Vagina (tissue), 2 donors: ENCODE results near the gene MINDY1. TPM values are rescaled to one million over a fixed set of nuclear protein-coding genes. Genes with fewer than 3 reads are reported as not detected.
A peak's percentile ranks its signal among the peaks of the same experiment; 100 is the strongest.

Source experiments
- DNase-seq, 2 donors: peaks; one replicate each; pipeline ENCODE4 v3.0.0-alpha.2; 2017; ENCODE audit errors: extremely low spot score in 2 of 2
- H3K27ac ChIP-seq: fragments of 200-600 bp; sonication (generic); one replicate; pipeline ENCODE4 v1.5.1; 2019
- H3K27me3 ChIP-seq: fragments of 200-600 bp; sonication (generic); one replicate; pipeline ENCODE4 v1.5.1; 2019
- H3K36me3 ChIP-seq, 2 donors: fragments of 200-600 bp; sonication (generic); one replicate each; pipeline ENCODE4 v1.5.1; 2017 to 2019
- H3K4me1 ChIP-seq: fragments of 200-600 bp; sonication (generic); one replicate; pipeline ENCODE4 v1.5.1; 2019
- H3K4me3 ChIP-seq, 2 donors: fragments of 200-600 bp; sonication (generic); 1 replicate in 1 of 2; 2 replicates in 1 of 2; pipeline ENCODE4 v1.5.1; 2016 to 2019
- H3K9me3 ChIP-seq: fragments of 200-600 bp; sonication (generic); one replicate; pipeline ENCODE4 v1.5.1; 2019
- POLR2A ChIP-seq, 2 donors: fragments of 450-650 bp; IDR thresholded peaks; one replicate each; pipeline ENCODE4 v1.6.1; 2017; ENCODE audit warnings: antibody characterized with exemption in 2 of 2, mild to moderate bottlenecking in 2 of 2, moderate library complexity in 2 of 2
- POLR2AphosphoS5 ChIP-seq, 2 donors: sonication (generic); formaldehyde crosslinking; IDR thresholded peaks; one replicate each; pipeline ENCODE4 v1.9.0; 2017; ENCODE audit warnings: antibody characterized with exemption in 2 of 2, mild to moderate bottlenecking in 2 of 2, low read depth in 1 of 2; ENCODE audit not compliant: insufficient read depth in 1 of 2
- intact Hi-C: fragments of 100-400 bp; cut with DNase I; formaldehyde crosslinking; loops from one replicate; pipeline ENCODE4 v1.15.1; 2023
- total RNA-seq: library from RNA; depleted of rRNA; stranded (reverse); fragments of >200 nt; gene quantifications from one replicate; pipeline ENCODE4 v1.2.3, GENCODE V29; 2016
- TF ChIP-seq, protein P1 (sequence below), 3 experiments: fragments of 450-650 bp in 2 of 3; fragments of 200-600 bp in 1 of 3; sonication (generic) in 1 of 3; IDR thresholded peaks; one replicate each; pipeline ENCODE4 v1.5.1; 2017 to 2019; ENCODE audit warnings: antibody characterized with exemption in 3 of 3, mild to moderate bottlenecking in 2 of 3, moderate library complexity in 2 of 3

The MINDY1 gene
- total RNA-seq, 1 donor from 2014 or later, result 27.0 TPM

DNA sequence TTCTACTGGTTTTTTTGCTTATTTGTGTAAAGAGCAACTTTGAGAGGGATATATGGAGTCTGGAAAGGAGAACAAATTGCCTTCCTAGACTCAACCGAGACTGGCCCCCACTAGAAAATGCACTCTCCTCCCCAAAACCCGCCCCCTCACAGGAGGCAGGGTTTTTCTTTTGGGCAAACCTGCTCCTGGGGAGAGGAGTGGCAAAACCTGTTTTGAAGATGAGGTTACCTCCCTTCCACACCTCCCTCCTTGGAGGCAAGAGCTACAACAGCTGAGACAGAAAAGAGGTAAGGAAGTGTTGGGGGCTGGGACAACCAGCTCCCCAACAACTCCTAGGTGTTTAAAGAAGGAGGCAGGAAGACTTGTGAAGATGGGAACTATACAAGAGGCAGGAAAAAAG, 29.7 kb upstream of the MINDY1 start, which contains the start of gene BNIPL:
Gene BNIPL, plus strand, starts transcription at position 231 of the 400 bp plus-strand sequence. Its CDS starts 140 bp downstream, at position 371.
- intact Hi-C loops, result no loop called here
- H3K4me1 ChIP-seq, result no peaks in the 10 kb centered on the region
- no peaks in the 10 kb centered on the region for H3K9me3 ChIP-seq
- H3K36me3 ChIP-seq, result peaks cover 0 to 22% of the 10 kb centered on the region in 2 donors
- DNase-seq, result no peak
- H3K27me3 ChIP-seq, result no peaks in the 10 kb centered on the region
- TF ChIP-seq, protein P1, sequence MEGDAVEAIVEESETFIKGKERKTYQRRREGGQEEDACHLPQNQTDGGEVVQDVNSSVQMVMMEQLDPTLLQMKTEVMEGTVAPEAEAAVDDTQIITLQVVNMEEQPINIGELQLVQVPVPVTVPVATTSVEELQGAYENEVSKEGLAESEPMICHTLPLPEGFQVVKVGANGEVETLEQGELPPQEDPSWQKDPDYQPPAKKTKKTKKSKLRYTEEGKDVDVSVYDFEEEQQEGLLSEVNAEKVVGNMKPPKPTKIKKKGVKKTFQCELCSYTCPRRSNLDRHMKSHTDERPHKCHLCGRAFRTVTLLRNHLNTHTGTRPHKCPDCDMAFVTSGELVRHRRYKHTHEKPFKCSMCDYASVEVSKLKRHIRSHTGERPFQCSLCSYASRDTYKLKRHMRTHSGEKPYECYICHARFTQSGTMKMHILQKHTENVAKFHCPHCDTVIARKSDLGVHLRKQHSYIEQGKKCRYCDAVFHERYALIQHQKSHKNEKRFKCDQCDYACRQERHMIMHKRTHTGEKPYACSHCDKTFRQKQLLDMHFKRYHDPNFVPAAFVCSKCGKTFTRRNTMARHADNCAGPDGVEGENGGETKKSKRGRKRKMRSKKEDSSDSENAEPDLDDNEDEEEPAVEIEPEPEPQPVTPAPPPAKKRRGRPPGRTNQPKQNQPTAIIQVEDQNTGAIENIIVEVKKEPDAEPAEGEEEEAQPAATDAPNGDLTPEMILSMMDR (IDR thresholded peaks at IDR 0.05), result no peak
- TF ChIP-seq POLR2AphosphoS5 (IDR thresholded peaks at IDR 0.05; ENCODE audit: insufficient read depth in 1 of 2, low read depth in 1 of 2) (peak in 1 of 2 donors; percentile 49), POLR2A (IDR thresholded peaks at IDR 0.05) (no peak)
- peak within 1 kb of the TSS in 1 of 2 donors; percentile 24 for H3K4me3 ChIP-seq
- peak within 1 kb of the TSS; percentile 24 for H3K27ac ChIP-seq

DNA sequence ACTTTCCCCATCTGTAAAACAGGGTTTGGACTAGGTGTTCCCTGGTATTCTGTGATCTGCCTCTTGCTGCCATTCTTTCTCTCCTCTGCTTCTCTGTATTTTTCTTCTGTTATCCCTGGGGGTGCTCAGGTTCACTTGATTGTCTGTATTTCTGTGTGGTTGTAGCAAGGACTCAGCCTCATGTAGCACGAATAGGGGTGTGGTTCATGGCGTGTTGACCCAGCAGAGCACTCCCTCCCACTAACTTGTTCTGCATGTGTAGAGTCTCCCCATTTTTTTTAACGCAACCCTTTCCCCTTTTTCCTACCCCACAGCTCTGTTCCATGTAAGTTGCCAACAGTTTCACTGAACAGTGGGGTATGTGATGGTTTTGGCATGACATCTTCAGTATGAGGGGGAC, 28.5 kb upstream of the MINDY1 start:
- Histone ChIP-seq H3K4me1 (no peaks in the 10 kb centered on the region), H3K27ac (no peak overlapping the region), H3K36me3 (peaks cover 0 to 33% of the 10 kb centered on the region in 2 donors), H3K9me3 (no peaks in the 10 kb centered on the region), H3K27me3 (no peaks in the 10 kb centered on the region), H3K4me3 (no peak overlapping the region)
- TF ChIP-seq POLR2AphosphoS5 (IDR thresholded peaks at IDR 0.05; ENCODE audit: insufficient read depth in 1 of 2, low read depth in 1 of 2) (no peak), POLR2A (IDR thresholded peaks at IDR 0.05) (no peak)
- TF ChIP-seq, protein P1 (IDR thresholded peaks at IDR 0.05), result no peak
- intact Hi-C loops, result no loop called here
- no peak for DNase-seq

DNA sequence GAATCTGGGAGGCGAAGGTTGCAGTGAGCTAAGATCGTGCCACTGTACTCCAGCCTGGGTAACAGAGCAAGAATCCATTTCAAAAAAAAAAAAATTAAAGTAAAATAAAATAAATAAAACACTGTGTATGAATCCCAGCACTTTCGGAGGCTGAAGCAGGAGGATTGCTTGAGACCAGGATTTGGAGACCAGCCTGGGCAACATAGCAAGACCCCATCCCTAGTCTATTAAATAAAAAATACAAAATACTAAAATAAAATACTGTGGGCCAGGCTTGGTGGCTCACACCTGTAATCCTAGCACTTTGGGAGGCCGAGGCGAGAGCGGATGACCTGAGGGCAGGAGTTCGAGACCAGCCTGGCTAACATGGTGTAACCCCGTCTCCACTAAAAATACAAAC, 25.5 kb upstream of the MINDY1 start:
- H3K4me1 ChIP-seq, result no peaks in the 10 kb centered on the region
- intact Hi-C loops, result no loop called here
- no peaks in the 10 kb centered on the region for H3K27me3 ChIP-seq
- DNase-seq, result no peak
- TF ChIP-seq, protein P1 (IDR thresholded peaks at IDR 0.05), result no peak
- no peak for TF ChIP-seq POLR2AphosphoS5 (IDR thresholded peaks at IDR 0.05; ENCODE audit: insufficient read depth in 1 of 2, low read depth in 1 of 2)
- TF ChIP-seq POLR2A (IDR thresholded peaks at IDR 0.05), result no peak
- H3K9me3 ChIP-seq, result no peaks in the 10 kb centered on the region
- no peak overlapping the region for H3K27ac ChIP-seq
- H3K36me3 ChIP-seq, result peaks cover 0 to 42% of the 10 kb centered on the region in 2 donors
- H3K4me3 ChIP-seq, result no peak overlapping the region

DNA sequence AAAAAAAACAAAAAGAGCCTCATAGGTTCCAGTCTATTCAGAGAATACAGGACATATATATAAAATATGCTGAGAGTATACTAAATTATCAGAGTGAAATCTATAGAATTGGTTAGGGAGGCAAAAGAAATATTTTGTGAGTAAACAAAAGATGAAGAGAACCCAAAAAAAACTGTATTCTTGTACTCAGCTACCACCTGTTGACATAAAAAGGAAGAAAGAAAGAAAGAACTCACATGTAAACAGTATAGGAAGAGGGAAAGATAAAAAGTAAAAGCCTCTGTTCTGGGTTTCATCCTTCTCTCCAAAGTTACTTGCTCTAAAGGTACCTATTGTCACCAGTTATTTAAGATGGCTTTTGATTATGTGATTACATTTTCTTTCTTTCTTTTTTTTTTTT, 19.8 kb upstream of the MINDY1 start:
- Histone ChIP-seq H3K27ac (no peak overlapping the region), H3K36me3 (peaks cover 0 to 43% of the 10 kb centered on the region in 2 donors), H3K27me3 (no peaks in the 10 kb centered on the region), H3K9me3 (no peaks in the 10 kb centered on the region), H3K4me3 (no peak overlapping the region), H3K4me1 (peaks cover 9% of the 10 kb centered on the region)
- intact Hi-C loops, result loop anchor here (5.0 kb wide), 1 partner anchor 131 kb away; the partner anchor contains the start of gene TNFAIP8L2
- no peak for DNase-seq
- TF ChIP-seq, protein P1 (IDR thresholded peaks at IDR 0.05), result no peak
- TF ChIP-seq POLR2AphosphoS5 (IDR thresholded peaks at IDR 0.05; ENCODE audit: insufficient read depth in 1 of 2, low read depth in 1 of 2), result no peak
- TF ChIP-seq POLR2A (IDR thresholded peaks at IDR 0.05), result no peak

DNA sequence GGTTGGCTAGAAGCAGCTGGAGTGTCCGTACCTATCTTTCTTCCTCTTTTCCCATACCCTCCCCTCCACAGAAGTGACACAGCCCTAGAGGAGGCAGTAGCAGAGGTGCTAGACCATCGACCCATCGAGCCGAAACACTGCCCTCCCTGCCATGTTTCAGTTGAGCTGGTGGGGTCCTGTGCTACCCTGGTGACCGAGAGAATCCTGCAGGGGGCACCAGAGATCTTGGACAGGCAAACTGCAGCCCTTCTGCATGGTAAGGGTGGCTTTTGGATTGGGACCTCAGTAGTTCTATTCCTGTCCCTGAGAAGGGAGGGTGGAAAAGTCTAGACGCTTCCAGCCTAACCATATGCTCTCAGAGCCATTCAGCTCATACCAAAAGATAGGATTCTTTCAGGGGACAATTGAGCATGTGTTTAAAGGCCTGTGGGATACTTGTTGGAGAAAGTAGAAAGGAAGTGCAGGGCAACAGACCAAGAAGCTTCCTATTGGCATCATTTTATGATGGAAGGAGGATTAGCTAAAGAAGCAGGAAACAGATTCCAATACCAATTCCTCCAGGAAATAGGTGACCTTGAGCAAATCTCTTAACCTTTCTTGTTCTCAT, 17.9 kb upstream of the MINDY1 start:
- H3K36me3 ChIP-seq, result peaks cover 0 to 32% of the 10 kb centered on the region in 2 donors
- no peak overlapping the region for H3K4me3 ChIP-seq
- intact Hi-C loops, result loop anchor here (5.0 kb wide), 1 partner anchor 133 kb away; the partner anchor contains the start of gene TNFAIP8L2
- no peak for DNase-seq
- TF ChIP-seq, protein P1 (IDR thresholded peaks at IDR 0.05), result peak; percentile 23 to 70 (median 68)
- no peak for TF ChIP-seq POLR2AphosphoS5 (IDR thresholded peaks at IDR 0.05; ENCODE audit: insufficient read depth in 1 of 2, low read depth in 1 of 2)
- no peak for TF ChIP-seq POLR2A (IDR thresholded peaks at IDR 0.05)
- peaks cover 9% of the 10 kb centered on the region for H3K4me1 ChIP-seq
- peak overlapping the region; percentile 23 for H3K27ac ChIP-seq
- no peaks in the 10 kb centered on the region for H3K27me3 ChIP-seq
- H3K9me3 ChIP-seq, result no peaks in the 10 kb centered on the region
